Measurements from ENCODE around the gene AKT3.
"Not testable (repeated sequence)": the region's sequence is repeated elsewhere in the genome, so short reads cannot be mapped to it uniquely, and the experiment has no call there.

Gene AKT3

DNA sequence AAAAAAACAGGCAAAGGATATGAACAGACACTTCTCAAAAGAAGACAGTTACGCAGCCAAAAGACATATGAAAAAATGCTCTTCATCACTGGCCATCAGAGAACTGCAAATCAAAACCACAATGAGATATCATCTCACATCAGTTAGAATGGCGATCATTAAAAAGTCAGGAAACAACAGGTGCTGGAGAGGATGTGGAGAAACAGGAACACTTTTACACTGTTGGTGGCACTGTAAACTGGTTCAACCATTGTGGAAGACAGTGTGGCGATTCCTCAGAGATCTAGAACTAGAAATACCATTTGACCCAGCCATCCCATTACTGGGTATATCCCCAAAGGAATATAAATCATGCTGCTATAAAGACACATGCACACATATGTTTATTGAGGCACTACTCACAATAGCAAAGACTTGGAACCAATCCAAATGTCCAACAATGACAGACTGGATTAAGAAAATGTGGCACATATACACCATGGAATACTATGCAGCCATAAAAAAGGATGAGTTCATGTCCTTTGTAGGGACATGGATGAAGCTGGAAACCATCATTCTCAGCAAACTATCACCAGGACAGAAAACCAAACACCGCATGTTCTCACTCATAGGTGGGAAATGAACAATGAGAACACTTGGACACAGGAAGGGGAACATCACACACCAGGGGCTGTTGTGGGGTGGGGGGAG, 77.5 kb downstream of the AKT3 start:
- not testable (repeated sequence) for DNase-seq

DNA sequence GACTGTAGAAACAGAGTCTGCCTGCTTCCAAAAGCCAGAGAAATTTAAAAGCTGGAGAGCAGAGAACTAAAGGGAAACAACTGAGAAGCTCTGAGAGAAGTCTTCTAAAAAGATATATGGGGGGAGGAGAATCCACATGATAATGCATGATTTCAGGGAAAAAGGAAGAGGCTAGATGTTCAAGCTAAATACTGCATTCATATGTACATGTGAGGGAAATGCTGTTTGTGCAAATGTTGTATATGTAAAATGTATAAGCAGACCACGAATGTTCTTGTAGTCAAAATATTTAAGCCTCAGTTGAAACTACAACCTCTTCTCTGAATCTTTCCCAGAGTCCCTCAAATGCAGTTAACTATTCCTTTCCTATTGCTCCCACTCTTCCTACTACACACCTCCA, 79.2 kb downstream of the AKT3 start:
- DNase-seq, result no peak

DNA sequence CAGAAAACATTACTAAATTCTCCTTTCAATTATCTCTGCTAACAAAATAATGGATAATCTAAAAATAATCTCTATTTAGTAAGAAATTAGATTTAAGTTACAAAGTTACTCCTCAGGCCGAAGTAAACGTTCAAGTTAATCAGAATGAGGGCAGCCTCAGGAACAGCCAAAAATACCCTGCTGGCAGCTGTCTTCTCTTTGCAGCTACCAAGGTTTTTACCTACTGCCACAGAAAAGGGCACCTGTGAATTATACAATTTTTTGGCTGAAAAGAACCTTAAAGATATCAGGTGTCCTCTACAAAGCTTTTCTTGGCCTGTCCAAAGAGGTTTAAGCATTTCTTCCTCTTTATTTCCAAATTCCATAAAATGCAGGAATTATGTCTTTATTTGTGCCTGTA, 84.4 kb downstream of the AKT3 start:
- DNase-seq, result no peak

GRCh38 chr1:243763806-243764205, 86.2 kb downstream of the AKT3 start:
- DNase-seq, result no peak

- DNase-seq, result no peak
Measured at GRCh38 chr1:243758647-243759046, 91.4 kb downstream of the AKT3 start.

DNA sequence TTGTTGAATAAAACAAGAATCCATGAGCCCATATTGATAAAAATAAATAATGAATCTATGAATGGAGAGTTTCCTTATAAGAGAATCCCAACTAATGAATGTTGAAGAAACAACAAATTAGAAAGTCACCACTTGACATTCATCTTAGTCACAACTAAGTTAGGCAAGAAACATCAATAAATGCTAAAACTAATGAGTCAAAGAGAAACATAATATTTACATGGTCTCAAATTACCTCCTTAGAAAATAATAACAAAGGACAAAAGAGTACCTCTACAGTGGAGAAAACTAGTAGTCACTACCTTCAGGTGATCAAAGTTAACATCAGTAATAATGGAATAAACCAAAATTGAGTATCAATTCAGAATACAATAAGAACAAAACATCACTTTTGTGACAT, 93.5 kb downstream of the AKT3 start:
- DNase-seq, result no peak

DNA sequence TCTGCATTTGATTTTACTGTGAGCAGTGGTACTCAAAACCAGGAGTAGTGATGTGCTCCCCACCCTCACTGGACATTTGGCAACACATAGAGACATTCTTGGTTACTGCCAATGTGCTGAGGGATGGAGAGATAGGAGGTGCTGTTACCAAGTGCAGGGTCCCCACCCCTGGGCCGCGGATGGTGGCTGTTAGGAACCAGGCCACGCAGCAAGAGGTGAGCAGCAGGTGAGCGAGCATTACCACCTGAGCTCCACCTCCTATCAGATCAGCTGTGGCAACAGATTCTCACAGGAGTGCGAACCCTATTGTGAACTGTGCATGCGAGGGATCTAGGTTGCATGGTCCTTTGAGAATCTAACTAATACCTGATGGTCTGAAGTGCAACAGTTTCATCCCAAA, 95.7 kb downstream of the AKT3 start:
- DNase-seq, result no peak

DNA sequence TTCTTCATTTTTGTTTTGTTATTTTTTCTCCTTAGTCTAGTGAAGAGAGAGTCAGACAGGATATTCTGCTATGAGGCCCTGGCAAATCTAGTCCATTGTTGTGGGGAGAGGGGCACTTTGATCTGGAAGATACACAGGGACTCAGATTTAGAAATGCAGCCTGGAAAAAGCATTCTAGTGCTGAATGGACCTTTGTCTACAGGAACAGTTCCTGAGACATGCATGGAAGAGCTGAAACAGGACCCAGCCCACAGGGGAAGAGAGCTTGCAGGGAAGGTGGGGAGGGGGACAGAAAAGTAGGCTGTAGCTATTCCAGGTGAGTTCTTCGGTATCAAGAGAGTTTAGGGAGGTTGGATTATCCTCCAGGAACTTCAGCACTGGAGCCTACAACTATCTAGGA, 98.5 kb downstream of the AKT3 start:
- no peak for DNase-seq

DNA sequence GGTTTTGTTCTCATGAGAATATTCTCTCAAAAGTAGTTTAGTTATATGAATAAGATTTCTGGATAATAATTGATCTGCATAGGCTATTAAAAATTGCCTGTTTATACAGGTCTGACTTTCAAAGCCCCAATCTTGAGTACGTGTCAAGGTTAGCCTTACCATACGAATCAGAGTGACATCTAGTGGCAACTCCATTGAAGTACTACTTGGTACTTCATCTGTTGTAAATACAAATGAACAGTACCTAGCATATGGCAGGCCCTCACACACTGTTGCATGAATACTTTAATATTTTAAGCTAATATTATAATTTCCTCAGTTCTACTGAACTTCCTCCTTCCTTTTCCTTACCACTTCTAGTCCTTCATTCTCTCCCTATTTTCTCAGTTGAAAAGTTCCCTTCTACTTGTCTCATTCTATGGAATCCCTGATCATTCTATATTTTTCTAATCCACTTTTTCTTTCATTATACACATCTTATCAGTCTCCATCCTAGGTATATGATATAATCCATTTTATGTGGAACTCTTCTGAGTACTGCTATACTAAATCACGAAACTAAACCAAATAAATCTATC, 101.2 kb downstream of the AKT3 start:
- DNase-seq, result no peak

GRCh38 chr1:243748227-243748626, 101.8 kb downstream of the AKT3 start:
- DNase-seq, result no peak

DNA sequence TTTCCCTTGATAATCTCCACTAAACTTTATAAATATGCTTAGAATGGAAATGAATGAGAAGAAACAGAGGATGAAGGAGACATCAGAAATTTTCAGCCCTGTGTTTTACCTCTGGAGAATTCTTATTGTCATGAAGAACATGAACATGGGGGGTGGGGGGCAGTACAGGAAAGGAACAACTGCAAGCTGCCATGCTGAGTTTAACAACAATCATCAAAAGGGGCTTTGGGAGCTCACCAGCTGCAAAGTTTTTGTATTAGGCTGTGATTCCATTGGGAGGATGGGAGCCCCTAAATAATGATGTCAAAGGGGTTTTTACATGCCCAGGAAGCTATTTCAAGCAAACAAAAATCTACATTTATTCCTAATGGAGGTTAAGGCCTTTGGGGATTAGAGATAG, 103.3 kb downstream of the AKT3 start:
- DNase-seq, result no peak

GRCh38 chr1:243745356-243745755, 104.7 kb downstream of the AKT3 start:
- DNase-seq, result no peak

DNA sequence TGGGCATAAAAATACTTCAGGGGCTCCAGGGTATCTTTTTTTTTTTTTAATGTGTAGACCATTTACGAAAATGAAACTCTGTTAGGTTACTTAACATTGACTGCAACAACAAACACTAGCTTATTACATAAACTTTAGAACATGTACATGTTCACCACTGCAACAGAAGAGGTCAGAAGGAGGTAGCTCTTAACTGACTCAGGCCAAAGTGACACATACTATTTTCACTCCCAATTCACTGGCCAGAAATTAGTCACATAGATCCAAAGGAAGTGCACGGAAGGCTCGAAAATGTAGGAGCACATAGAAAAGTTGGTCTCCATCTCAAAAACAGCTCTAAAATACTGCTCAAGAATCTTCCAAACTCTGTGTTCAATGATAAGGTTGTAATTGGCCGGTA, 107.2 kb downstream of the AKT3 start:
- DNase-seq, result no peak

- DNase-seq, result no peak
Measured at GRCh38 chr1:243740255-243740999, 109.6 kb downstream of the AKT3 start.

DNA sequence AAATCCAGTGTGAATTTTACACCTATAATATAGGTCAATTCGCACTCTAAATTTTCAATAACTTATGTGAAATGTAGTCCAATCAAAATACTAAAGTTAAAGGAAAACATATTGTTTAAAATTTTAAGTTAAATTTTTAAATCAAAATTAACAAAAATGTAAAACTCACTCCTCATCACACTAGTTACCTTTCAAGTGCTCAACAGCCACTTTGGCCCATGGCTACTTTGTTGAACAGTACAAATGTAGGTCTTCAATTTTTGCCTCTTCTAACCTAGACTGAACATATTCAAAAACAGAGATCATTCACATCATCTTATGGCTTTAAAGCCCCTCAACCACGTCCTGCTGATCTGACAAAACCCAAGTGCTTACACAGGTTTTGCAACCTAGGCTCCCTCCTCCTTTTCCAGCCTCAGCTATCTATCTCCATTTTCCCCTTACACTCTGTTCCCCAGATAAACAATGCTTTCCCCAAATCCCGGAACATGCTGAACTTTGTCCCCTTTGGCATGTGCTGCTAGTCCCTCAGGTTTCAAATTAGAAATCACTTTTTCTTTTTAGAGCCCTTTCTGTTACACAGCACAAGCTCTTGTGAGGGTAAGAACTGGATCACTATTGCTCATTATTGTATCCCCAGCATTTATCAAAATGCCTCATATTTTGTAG, 110.6 kb downstream of the AKT3 start:
- no peak for DNase-seq

- no peak for DNase-seq
Measured at GRCh38 chr1:243738020-243738419, 112.0 kb downstream of the AKT3 start.

DNA sequence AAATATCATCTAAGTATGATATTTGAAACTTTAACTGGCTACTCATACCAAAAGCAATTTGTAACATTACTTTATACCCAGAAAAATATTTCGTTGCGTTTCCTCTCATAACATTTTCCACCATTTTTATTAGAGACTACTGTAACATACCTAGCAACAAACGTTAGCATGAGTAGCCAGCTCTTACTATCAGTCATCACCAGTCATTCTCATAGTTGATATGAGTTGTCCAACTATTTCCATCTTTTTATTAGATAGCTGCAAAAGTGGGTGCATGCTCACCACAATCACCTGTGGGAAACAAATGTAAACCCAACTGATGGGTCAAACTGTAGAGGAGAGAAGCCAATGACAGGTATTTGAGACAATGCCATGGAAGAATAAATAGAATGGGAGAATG, 114.6 kb downstream of the AKT3 start:
- DNase-seq, result no peak

GRCh38 chr1:243734308-243734695, 115.7 kb downstream of the AKT3 start:
- DNase-seq, result no peak

GRCh38 chr1:243733670-243734307, 116.3 kb downstream of the AKT3 start:
- no peak for DNase-seq

DNA sequence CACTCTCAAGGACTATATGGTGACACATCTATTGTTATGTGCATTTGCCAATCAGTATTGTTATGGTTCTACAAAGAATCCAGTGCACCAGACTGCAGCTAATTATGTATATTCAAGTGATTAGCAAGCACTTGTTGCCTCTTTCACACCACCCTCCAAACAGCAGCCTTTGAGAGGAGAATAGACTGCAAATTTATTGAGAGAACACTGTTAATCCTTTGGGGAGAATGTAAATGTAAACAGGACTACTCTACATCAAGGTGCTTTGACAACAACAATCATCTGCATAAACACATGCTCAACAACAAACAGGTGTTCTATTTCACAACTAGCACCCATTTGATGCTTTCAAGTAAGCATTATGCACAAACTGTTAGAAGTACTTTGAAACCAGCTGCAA, 117.4 kb downstream of the AKT3 start:
- DNase-seq, result no peak

GRCh38 chr1:243731974-243732625, 117.9 kb downstream of the AKT3 start:
- DNase-seq, result no peak

DNA sequence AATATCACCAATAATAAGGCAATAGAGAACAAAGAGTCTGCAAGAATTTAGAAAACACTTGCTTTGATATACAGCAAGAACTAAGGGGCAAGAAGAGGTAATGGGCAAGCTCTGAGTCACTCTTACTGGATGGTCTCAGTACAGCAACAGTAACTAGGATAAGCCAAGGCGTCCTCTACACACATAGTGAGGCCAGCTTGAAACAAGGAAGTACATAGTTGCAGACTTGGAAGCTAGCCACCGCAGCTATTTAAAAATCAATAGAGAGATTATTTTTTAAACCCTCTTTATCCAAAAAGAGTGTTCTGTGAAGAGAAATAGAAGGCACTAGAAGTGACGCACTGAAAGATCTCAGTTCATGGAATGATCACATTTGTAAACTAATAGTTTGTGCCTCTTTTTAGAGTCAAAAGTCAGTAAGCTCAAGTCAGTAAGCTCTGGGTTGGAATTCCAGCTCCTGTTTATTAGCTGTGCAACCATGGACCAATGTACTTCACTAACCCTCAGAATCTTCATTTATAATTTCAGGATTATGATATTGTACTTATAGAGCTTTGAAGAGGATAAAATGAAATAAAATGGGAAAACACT, 118.6 kb downstream of the AKT3 start:
- no peak for DNase-seq
